Colon (tissue), 2 donors: ENCODE measurements around the gene HS3ST6.
"Not testable (repeated sequence)": the region's sequence is repeated elsewhere in the genome, so short reads cannot be mapped to it uniquely, and the experiment has no call there.

ENCODE experiments used
- FAIRE-seq: peaks from 2 replicates; lab custom pipeline; 2012; peaks lifted over from hg19 to GRCh38; lab: Jason Lieb, UNC
- donor health status: control.
- donor health status: control.

Gene HS3ST6

DNA sequence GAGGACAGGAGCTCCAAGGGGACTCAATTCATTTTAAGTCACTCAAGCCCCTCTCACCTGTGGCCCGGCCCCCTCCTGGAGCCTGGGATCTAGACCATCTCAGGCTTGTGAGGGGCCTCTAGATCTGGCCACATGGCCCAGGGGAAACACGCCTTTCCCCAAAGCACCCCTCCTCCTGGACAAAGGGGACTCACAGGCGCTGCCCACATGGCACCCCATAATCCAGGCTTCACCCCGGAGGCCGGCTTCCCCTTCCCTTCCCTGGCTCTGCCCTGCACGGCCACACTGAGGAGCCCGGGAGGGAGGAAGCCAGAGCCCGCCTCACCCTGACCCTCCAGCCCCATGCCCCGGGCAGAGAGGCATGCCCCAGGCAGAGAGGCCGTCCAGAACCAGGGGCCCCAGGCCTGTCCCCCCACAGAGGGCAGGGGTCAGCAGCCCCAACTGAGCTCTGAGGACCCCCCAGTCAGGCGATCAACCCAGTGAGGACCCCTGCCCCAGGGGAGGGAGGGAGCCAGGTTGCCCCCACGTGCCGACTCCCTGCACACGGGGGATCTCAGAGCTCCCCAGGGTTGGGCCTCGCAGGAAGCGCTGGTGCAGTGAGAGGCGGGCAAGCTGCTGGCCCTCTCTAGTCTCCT lies 10.9 kb downstream of the HS3ST6 start:
- no peak for FAIRE-seq

DNA sequence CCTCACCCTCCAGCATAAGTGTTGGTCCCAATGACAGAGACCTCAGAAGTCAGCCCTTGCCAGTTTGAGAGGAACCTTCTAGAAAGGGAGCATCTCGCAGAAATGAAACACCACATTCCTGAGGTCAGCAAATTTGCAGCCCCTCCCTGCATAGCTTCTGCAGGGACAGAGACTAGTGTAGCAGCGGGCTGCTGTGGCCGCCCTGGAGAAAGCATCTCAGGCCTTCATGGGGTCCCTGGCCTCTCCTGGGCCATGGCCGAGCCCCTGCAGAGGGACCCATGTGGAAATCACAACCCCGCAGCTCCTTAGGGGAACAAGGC lies 11.4 kb downstream of the HS3ST6 start:
- no peak for FAIRE-seq

DNA sequence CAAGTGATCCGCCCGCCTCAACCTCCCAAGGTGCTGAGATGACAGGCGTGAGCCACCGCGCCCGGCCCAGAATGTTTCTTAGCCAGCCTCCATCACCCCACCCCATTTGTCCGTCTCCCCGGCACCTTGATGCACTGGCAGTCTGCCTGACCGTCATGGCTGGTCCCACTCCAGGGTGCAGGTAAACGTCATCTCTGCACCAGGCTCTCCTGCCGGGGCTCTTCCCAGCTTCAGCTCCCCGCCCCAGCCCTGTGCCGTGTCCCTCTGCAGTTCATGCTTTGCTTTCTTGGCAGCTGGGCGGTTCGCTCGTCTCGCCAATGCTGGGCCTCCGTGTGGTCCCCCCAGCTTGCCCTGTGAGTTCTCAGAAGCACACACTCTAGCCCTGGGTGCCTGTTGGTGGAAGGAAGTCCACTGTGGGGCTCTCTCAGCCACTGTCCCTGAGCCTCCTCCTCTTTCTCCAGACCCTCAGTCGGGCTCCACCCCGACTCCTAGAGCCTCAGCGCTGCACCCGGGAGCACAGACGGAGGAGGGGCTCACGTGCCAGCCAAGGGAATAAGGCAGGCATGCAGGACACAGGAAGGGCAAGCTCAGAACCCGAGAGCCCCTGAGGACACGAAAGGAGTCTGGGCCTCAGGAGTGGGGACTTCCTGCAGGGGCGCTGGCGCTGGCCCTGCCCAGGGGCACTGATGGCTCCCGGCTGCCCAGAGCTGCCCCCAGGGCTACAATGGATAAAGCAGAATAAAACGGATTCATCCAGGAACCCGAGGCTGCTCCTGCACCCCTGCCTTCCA lies 12.0 kb downstream of the HS3ST6 start:
- FAIRE-seq, result no peak

DNA sequence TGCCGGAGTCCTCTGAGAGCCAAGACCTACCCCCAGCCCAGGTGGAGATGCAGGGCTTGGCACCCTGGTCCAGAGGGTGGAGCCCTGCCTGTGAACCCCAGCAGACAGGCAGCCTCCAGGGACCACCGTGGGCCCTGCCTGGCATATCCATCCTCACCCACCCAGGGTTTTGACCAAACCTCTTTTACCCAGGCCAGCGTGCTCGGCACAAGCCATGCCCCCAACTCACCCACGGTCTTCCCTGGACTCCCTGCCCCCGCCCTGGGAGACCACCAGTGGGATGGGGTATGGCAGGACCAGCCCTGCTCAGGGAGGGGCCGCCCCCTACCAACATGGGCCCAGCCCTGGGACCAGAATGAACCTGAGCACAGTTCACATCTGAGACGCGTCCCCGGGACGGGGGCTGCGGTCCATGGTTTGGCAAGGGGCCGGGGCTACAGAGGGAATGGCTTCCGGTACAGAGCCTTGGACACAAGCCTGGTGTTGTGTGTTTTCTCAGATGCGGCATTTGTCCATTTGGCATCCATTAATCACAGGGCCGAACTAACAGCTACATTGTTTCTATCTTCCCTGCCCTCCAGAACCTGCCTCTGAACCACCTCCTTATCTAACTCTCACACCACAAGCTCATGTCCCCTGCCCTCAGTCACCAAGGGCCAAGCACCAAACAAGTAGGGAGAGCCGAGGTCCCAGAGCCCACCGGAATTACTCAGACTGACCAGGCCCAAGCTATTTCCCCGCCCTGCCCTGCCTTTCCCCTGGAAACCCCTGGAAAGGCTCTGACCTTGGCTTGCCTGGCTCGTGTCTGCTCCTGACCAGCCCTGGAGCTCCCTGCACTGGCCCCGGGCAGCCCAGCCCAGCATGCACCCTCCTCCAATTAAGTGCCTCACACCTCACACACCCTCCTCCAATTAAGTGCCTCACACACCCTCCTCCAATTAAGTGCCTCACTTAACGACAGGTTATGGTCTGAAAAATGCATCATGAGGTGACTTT lies 14.1 kb downstream of the HS3ST6 start:
- no peak for FAIRE-seq

DNA sequence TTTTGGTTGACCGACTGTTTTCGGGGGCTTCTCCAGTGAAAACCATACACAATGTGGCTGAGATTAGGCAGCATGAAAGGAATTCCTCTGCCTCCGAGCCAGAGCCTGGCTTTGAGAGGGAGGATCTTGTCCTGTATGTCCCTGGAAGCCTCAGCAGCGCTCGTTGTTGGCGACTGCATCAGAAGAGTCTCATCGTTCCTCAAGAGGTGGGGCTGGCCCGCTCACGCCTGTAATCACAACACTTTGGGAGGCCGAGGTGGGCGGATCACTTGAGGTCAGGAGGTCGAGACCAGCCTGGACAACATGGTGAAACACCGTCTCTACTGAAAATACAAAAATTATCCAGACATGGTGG lies 15.0 kb downstream of the HS3ST6 start:
- FAIRE-seq, result no peak

DNA sequence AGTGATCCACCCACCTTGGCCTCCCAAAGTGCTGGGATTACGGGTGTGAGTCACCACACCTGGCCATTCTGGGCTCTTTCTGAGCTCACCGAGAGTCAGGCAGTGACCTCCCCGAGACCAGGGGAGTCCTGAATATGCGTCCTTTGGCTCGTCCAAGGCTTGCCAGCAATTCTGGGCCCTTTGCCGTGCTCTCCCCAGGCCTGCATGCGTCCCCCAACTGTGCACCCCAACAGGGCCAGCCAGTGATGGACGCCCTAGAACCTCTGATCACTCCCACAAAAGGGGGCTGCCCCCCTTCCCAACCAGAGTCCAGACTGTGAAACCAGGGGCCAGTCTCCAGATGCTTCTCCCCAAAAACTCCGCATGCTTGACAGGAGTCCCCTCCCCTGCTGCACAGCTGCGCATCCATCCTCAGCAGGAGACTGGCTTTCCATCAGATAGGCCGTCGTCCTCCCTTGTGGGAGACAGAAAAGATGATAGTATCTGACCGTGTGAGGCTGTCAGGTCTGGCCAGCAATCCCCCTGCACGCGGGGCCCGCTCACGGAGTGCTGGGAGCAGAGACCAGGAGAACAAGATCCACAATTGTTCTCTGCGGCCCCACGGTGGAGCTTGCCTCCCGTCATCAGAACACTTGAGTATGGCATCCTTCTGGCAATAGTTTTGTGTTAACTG lies 15.5 kb downstream of the HS3ST6 start:
- no peak for FAIRE-seq

DNA sequence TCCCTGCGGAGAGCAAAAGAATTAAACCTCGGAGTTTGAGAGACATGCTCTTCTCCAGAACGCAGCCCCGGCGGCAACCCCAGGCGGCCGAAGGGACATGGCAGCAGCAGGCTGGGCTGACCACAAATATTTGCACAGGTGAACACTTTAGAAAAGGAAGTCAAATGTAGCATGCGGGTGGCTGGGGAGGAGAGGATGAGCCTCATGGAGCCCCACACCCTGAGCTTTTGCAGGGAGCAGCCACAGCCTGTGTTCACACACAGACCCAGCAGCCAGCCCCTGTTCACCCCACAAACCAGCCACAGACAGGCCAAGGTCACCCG lies 17.8 kb downstream of the HS3ST6 start:
- no peak for FAIRE-seq

DNA sequence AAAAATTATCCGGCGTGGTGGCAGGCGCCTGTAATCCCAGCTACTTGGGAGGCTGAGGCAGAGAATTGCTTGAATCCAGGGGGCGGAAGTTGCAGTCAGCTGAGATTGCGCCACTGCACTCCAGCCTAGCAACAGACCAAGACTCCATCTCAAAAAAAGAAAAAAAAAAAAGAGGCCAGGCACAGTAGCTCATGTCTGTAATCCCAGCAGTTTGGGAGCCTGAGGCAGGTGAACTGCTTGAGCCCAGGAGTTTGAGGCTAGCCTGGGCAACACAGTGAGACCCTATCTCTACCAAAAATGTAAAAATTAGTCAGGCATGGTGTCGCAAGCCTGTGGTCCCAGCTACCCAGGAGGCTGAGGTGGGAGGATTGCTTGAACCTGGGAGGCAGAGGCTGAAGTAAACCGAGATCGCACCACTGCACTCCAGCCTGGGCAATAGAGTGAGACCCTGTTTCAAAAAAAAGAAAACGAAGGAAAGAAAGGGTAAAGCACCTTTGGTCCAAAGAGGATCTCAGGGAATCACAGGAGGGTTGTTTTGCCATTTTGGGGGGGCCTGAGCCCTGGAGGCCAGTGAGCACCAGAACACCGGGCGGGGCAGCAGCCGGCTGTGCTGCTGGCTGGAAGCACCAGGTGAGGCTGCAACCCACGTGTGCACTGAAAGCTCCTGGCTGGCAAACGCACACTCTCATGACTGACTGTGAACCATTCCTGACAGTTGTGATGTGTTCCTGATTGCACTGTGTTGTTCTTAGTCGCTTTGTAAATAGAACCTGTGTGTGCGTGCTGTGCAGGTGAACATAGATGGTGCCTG lies 18.4 kb downstream of the HS3ST6 start:
- FAIRE-seq, result no peak

DNA sequence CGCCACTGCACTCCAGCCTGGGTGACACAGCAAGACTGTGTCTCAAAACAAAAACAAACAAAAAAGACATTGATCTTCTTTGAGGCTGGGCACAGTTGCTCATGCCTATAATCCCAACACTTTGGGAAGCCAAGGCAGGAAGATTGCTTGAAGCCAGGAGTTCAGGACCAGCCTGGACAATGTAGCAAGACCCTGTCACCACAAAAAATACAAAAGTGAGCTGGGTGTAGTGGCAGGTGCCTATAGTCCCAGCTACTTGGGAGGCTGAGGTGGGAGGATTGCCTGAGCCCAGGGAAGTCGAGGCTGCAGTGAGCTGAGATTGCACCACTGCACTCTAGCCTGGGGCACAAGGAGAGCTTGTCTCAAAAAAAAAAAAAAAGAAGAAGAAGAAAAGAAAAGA lies 20.5 kb downstream of the HS3ST6 start:
- not testable (repeated sequence) for FAIRE-seq

DNA sequence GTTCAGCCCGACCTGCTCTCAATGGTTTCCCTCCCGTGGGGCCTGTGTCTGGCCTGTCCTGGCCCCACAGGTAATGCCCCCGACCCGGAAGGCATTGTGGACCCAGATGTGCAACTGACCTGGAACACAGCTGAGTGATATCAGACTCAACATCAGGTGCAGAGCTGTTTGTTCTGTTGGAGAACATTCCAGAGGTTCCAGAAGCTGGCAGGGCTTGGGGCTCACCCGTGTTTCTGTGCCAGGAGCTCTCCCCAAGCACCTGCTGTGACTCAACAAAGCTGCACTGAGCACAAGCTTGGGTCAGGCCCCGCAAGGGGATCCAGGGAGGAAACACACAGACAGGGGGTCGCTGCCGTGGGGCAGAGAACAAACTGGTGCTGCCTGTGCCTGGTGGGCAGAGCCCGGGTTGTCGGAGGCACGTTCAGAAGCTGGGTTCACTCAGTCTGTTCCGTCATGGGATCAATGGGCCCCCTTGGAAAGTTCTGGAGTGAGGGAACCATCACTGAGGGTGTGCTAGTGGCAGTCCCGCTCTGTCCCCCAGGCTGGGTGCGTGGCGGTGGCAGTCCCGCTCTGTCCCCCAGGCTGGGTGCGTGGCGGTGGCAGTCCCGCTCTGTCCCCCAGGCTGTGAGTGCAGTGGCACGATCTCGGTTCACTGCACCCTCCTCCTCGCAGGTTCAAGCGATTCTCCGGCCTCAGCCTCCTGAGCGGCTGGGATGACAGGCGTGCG lies 22.1 kb downstream of the HS3ST6 start:
- FAIRE-seq, result no peak

DNA sequence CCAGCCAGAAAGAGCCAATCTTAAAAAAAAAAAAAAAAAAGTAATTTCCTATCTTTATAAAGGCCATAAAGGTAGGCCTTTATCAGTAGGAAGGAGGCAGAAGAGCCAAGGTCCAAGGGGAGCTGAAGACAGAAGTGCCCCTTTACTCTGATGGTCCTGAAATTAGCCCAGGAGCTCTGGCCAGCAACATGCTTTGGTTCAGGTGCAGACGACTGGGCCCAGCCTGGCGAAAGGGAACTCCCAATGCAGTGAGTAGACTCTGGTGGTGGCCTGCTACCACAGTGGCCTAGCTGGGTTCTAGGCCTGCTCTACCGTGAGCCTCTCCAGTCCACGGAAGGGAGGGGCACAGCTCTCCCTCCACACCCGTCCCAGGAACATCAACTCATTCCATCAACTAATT lies 23.1 kb downstream of the HS3ST6 start:
- no peak for FAIRE-seq

DNA sequence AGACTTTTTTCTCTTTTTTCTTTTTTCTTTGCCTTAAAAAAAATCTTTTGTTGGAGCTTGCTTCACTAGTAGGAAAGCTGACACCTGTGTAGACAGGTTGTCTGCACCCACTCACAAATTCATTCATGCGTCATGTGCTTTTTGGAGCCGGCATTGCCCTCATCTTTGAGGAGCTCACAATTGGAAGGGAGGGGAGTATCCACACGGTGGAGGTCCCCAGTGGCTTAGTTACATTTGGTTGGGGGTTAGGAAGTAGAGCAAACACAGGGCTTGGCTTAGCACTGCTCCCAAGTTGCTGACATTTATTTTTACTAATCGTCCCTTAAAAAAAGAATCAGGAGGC lies 27.5 kb downstream of the HS3ST6 start:
- FAIRE-seq, result no peak

DNA sequence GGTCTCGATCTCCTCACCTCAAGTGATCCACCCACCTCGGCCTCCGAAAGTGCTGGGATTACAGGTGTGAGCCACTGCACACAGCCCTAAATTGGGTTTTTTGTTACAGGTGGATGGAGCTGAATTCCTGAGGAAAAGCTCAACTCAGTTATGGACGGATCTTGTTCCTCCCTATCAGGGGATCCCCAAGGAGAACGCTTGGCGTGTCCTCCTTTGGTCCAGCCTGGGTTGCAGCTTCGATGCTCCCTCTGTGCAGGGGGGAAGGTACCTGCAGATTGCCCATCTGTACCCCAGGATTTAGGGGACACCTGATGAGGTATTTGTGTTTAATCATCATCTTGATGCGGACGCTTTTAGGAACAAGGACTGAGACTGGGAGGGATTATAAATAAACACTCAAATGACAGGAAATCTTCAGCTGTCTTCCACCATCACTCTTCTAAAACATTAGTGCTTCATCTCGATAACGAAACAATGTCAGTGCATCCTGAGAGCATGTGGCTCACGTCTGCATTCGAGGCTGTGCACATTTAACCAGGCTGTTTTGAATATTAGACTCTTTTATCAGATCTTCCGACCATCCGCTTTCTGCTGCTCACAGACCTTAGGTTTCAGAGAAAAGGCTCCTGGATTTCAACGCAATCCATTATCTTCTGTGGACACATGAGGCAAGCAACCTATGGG lies 28.0 kb downstream of the HS3ST6 start:
- FAIRE-seq, result no peak

DNA sequence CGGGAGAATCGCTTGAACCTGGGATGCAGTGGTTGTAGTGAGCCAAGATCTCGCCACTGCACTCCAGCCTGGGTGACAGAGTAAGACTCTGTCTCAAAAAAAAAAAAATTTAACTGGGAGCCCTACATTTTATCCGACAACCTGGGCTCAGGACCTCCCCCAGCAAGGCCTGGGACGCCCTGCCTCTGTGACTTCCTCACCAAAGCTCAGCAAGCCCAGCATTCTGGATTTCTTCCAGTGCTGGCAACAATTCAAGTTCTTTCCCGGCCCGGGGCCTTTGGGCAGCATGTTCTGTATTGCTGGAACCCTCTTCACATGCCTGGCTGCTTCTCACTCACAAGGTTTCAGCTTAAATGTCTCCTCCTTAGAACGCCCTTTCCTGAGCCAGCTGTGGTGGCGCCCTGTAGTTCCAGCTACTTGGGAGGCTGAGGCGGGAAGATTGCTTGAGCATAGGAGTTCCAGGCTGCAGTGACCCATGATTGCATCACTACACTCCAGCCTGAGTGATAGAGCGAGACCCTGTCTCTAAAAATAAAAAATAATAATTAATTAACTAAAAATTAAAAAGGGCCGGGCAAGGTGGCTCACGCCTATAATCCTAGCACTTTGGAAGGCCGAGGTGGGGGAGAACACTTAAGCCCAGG lies 30.4 kb downstream of the HS3ST6 start:
- no peak for FAIRE-seq

DNA sequence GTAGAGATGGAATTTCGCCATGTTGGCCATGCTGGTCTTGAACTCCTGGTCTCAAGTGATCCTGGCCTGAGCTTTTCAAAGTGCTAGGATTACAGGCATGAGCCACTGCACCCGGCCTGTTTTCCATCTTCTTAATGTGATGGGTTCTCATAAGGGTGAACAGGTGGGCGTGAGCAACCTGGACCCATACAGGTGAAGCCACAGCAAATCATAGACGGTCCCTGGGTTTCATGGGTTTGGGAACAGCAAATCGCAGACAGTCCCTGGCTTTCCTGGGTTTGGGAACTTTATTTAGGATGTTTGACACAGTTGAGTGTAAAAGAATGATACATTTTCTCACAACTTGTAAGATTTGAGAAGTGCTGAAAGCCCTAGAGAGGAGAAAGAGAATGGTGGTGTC lies 33.3 kb downstream of the HS3ST6 start:
- FAIRE-seq, result no peak

DNA sequence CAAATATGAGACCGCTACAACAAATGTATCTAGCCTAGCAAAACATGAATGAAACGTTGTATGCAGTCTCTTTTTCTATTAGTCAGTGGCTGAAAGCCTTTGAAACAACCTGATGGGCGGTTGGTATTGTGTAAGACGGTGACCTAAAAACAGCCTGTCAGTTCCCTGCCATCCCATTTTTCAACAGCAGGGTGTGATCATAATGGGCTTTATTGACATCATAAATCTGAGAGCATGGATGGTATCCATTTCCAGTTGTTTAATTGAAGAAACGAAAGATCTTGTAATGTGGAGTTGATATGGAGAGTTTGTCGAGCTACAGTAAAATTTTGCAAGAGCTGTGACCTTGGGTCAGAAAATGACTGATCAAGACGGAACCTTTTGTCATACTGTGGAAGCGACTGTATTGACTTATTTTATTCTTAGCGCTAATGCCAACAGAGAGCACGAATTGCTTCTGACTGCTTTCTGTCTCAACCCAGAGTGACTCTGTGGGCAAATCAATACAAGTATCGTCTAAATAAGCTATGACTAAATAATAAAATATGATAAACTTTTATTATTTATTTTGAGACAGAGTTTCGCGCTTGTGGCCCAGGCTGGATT lies 34.0 kb downstream of the HS3ST6 start:
- FAIRE-seq, result no peak

DNA sequence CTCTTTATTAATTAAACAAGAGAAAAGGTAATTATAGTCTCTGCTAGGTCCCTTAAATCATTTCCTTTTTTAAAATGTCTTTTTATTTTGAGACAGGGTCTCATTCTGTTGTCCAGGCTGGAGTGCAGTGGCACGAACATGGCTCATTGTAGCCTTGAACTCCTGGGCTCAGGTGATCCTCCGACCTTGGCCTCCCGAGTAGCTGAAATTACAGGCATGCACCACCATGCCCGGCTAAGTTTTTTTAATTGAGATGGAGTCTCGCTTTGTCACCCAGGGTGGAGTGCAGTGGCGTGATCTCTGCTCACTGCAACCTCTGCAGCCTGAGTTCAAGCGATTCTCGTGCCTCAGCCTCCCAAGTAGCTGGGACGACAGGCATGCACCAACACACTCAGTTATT lies 37.0 kb downstream of the HS3ST6 start:
- FAIRE-seq, result not testable (repeated sequence)

DNA sequence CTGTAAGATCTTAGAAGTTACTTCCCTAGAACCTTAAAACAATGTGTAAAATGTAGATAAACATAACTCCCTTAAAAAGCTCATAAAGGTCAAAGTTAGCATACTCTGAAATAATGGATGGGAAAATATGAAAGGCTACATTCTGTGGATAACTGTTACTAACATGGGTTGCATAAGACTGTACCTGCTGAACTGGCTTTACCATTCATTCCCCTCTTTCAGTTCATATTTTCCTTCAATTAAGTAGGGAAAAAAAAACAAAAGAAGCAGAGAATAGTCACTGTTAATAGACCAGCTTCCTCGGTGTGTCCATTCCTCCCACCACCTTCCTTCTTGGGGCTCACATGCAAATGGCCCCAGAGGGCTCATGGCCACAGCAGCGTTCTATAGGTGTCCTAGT lies 38.7 kb downstream of the HS3ST6 start:
- no peak for FAIRE-seq

DNA sequence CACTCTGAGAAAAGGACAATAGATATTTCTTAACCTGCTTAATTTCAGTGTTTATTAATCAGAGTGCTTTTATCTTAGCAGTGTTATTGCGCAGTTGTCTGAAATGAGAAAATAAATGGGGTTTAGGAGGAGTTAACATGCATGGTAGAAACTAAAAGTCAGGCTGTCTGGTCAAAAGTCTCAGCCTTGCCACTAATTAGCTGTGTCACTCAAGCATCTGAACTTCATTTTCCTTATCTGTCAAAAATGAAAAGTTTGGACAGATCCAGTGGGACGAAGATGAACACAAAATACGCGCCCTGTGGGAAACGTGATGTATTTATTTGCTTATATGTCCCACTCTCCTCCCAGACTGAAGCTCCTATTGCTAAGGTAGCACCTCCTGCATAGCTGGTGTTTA lies 40.0 kb downstream of the HS3ST6 start:
- FAIRE-seq, result no peak

DNA sequence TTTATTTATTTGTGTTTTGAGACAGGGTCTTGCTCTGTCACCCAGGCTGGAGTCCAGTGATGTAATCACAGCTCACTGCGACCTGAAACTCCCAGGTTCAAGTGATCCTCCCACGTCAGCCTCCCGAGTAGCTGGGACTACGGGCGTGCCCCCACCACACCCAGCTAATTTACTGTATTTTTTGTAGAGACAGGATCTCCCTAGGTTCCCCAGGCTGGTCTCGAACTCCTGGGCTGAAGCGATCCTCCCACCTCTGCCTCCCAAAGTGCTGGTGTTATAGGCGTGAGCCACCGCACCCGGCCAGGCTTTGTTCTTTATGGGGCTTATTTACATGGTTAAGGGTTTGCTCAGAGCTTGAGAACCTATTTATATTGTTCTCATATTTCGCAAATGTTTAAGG lies 40.4 kb downstream of the HS3ST6 start:
- no peak for FAIRE-seq
